ENCODE measurements around the gene FANCE. TPM values are rescaled to one million over a fixed set of nuclear protein-coding genes. Genes with fewer than 3 reads are reported as not detected.
A peak's percentile ranks its signal among the peaks of the same experiment; 100 is the strongest.

Gene FANCE
- total and polyA plus RNA-seq, 2 experiments from 2014 or later = 5.4 to 25.5 TPM

DNA sequence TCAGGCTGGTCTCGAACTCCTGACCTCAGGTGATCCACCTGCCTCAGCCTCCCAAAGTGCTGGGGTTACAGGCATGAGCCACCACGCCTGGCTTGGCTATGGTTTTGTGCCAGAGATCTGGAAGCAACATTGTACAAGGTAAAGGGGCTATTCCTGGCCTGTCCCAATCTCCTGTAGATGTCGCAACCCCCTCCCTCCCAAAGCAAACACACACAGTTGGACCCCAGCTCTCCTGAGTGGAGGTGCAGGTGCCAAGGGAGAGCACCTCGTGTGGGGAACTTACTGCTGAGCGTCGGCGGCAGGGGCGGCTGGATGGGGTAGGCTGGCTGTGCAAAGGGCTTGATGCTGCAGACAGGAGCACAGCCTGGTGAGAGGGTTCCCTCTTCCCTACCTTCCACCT lies 24.9 kb downstream of the FANCE start:
- Histone ChIP-seq H3K79me2 (replicated peaks; ENCODE audit: insufficient read depth) (no peaks in the 10 kb centered on the region), H4K20me1 (replicated peaks; ENCODE audit: insufficient read depth) (peaks cover 10% of the 10 kb centered on the region; the same call in 1 of the 2 replicates), H3K4me1 (ENCODE audit: insufficient read depth) (peaks cover 5% of the 10 kb centered on the region; the same call in 1 of the 2 replicates), H3K4me2 (no peak overlapping the region), H3K4me3 (no peak overlapping the region), H3F3A (replicated peaks; ENCODE audit: low read depth) (peaks cover 25% of the 10 kb centered on the region), H3K36me3 (ENCODE audit: insufficient read depth) (peaks cover 14% of the 10 kb centered on the region), H2AFZ (no peak overlapping the region), H3K9me2 (ENCODE audit: insufficient read depth) (no peaks in the 10 kb centered on the region), H3K27me3 (ENCODE audit: insufficient read depth) (no peaks in the 10 kb centered on the region), H3K27ac (ENCODE audit: low read depth) (no peak overlapping the region)
- peaks cover 49% of the 10 kb centered on the region for H3K36me3 Mint-ChIP-seq (ENCODE audit: low read depth)
- peaks cover 20% of the 10 kb centered on the region for H3K4me1 Mint-ChIP-seq
- H3K4me3 Mint-ChIP-seq = no peak overlapping the region
- DNase-seq (ENCODE audit: low spot score) = no peak
- ATAC-seq = no peak
- H3K9me3 Mint-ChIP-seq = no peaks in the 10 kb centered on the region; the same call in 1 of the 3 replicates
- TF ChIP-seq, protein P1, sequence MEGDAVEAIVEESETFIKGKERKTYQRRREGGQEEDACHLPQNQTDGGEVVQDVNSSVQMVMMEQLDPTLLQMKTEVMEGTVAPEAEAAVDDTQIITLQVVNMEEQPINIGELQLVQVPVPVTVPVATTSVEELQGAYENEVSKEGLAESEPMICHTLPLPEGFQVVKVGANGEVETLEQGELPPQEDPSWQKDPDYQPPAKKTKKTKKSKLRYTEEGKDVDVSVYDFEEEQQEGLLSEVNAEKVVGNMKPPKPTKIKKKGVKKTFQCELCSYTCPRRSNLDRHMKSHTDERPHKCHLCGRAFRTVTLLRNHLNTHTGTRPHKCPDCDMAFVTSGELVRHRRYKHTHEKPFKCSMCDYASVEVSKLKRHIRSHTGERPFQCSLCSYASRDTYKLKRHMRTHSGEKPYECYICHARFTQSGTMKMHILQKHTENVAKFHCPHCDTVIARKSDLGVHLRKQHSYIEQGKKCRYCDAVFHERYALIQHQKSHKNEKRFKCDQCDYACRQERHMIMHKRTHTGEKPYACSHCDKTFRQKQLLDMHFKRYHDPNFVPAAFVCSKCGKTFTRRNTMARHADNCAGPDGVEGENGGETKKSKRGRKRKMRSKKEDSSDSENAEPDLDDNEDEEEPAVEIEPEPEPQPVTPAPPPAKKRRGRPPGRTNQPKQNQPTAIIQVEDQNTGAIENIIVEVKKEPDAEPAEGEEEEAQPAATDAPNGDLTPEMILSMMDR (conservative IDR thresholded peaks at IDR 0.05; ENCODE audit: low read depth in 2 of 2) = no peak
- TF ChIP-seq POLR2AphosphoS5 (IDR thresholded peaks at IDR 0.05; ENCODE audit: low read depth) (no peak), EZH2 (IDR thresholded peaks at IDR 0.05; ENCODE audit: low read depth, unreplicated experiment) (no peak), EZH2phosphoT487 (IDR thresholded peaks at IDR 0.05; ENCODE audit: unreplicated experiment) (no peak), CREB1 (CRISPR knock-in tag; IDR thresholded peaks at IDR 0.05; ENCODE audit: low read depth) (no peak), ZNF331 (CRISPR knock-in tag; IDR thresholded peaks at IDR 0.05; ENCODE audit: low read depth) (no peak)
- TF ChIP-seq, protein P2, sequence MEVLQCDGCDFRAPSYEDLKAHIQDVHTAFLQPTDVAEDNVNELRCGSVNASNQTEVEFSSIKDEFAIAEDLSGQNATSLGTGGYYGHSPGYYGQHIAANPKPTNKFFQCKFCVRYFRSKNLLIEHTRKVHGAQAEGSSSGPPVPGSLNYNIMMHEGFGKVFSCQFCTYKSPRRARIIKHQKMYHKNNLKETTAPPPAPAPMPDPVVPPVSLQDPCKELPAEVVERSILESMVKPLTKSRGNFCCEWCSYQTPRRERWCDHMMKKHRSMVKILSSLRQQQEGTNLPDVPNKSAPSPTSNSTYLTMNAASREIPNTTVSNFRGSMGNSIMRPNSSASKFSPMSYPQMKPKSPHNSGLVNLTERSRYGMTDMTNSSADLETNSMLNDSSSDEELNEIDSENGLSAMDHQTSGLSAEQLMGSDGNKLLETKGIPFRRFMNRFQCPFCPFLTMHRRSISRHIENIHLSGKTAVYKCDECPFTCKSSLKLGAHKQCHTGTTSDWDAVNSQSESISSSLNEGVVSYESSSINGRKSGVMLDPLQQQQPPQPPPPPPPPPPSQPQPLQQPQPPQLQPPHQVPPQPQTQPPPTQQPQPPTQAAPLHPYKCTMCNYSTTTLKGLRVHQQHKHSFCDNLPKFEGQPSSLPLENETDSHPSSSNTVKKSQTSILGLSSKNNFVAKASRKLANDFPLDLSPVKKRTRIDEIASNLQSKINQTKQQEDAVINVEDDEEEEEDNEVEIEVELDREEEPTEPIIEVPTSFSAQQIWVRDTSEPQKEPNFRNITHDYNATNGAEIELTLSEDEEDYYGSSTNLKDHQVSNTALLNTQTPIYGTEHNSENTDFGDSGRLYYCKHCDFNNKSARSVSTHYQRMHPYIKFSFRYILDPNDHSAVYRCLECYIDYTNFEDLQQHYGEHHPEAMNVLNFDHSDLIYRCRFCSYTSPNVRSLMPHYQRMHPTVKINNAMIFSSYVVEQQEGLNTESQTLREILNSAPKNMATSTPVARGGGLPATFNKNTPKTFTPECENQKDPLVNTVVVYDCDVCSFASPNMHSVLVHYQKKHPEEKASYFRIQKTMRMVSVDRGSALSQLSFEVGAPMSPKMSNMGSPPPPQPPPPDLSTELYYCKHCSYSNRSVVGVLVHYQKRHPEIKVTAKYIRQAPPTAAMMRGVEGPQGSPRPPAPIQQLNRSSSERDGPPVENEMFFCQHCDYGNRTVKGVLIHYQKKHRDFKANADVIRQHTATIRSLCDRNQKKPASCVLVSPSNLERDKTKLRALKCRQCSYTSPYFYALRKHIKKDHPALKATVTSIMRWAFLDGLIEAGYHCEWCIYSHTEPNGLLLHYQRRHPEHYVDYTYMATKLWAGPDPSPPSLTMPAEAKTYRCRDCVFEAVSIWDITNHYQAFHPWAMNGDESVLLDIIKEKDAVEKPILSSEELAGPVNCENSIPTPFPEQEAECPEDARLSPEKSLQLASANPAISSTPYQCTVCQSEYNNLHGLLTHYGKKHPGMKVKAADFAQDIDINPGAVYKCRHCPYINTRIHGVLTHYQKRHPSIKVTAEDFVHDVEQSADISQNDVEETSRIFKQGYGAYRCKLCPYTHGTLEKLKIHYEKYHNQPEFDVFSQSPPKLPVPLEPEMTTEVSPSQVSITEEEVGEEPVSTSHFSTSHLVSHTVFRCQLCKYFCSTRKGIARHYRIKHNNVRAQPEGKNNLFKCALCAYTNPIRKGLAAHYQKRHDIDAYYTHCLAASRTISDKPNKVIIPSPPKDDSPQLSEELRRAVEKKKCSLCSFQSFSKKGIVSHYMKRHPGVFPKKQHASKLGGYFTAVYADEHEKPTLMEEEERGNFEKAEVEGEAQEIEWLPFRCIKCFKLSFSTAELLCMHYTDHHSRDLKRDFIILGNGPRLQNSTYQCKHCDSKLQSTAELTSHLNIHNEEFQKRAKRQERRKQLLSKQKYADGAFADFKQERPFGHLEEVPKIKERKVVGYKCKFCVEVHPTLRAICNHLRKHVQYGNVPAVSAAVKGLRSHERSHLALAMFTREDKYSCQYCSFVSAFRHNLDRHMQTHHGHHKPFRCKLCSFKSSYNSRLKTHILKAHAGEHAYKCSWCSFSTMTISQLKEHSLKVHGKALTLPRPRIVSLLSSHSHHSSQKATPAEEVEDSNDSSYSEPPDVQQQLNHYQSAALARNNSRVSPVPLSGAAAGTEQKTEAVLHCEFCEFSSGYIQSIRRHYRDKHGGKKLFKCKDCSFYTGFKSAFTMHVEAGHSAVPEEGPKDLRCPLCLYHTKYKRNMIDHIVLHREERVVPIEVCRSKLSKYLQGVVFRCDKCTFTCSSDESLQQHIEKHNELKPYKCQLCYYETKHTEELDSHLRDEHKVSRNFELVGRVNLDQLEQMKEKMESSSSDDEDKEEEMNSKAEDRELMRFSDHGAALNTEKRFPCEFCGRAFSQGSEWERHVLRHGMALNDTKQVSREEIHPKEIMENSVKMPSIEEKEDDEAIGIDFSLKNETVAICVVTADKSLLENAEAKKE (CRISPR knock-in tag; IDR thresholded peaks at IDR 0.05) = no peak
- TF ChIP-seq, protein P3, sequence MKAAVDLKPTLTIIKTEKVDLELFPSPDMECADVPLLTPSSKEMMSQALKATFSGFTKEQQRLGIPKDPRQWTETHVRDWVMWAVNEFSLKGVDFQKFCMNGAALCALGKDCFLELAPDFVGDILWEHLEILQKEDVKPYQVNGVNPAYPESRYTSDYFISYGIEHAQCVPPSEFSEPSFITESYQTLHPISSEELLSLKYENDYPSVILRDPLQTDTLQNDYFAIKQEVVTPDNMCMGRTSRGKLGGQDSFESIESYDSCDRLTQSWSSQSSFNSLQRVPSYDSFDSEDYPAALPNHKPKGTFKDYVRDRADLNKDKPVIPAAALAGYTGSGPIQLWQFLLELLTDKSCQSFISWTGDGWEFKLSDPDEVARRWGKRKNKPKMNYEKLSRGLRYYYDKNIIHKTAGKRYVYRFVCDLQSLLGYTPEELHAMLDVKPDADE (IDR thresholded peaks at IDR 0.05) = no peak
- H3K27ac Mint-ChIP-seq = 0 out of 2 replicates have a peak overlapping the region, but pooled peaks have one; percentile 56
- H3K27me3 Mint-ChIP-seq (ENCODE audit: insufficient read depth, low read depth, poor library complexity) = peaks cover 36% of the 10 kb centered on the region
